Panc1 (cell line): Measurements from ENCODE around the gene EPHA10. TPM values are rescaled to one million over a fixed set of nuclear protein-coding genes. Genes with fewer than 3 reads are reported as not detected.

ENCODE experiments used
- ATAC-seq: fragments of 200-7000 bp; cut with Tn5 transposase; 2 replicates; pipeline ENCODE4 v1.9.1; 2020; ENCODE audit warnings: mild to moderate bottlenecking, moderate library complexity
- BruUV-seq: library from RNA; stranded (reverse); fragments of 400-500 nt; replicated peaks from 2 replicates; lab custom pipeline; 2021; lab: Mats Ljungman, UMichigan
- CTCF ChIA-PET: fragments of 300-600 bp; sonication (Branson Sonifier 250); formaldehyde crosslinking; loops from one replicate; lab custom pipeline; 2022; ENCODE audit warnings: antibody characterized with exemption; lab: Charles Lee
- POLR2A ChIA-PET: fragments of 300-600 bp; sonication (Branson Sonifier 250); formaldehyde crosslinking; loops from one replicate; lab custom pipeline; 2022; ENCODE audit warnings: antibody characterized with exemption; lab: Charles Lee
- DNase-seq: peaks from one replicate; pipeline ENCODE4 v3.0.0-alpha.2; 2010; ENCODE audit warnings: low read depth, low spot score
- H3K27ac ChIP-seq: 2 replicates; pipeline ENCODE4 v1.5.1; 2011; ENCODE audit warnings: mild to moderate bottlenecking, low read length, inconsistent platforms
- H3K27me3 ChIP-seq: fragments of 200-500 bp; sonication (Bioruptor generic); 2 replicates; pipeline ENCODE4 v1.6.0; 2014; ENCODE audit warnings: low read length, inconsistent platforms; ENCODE audit not compliant: control insufficient read depth, insufficient read depth
- H3K36me3 ChIP-seq: fragments of 200-500 bp; sonication (Bioruptor generic); 2 replicates; pipeline ENCODE4 v1.5.1; 2014; ENCODE audit warnings: inconsistent platforms, mild to moderate bottlenecking, low read length, moderate library complexity; ENCODE audit not compliant: control insufficient read depth, insufficient read depth
- H3K4me1 ChIP-seq: 2 replicates; pipeline ENCODE4 v1.5.1; 2011; ENCODE audit warnings: inconsistent platforms, mild to moderate bottlenecking, low read length, moderate library complexity; ENCODE audit not compliant: control insufficient read depth, insufficient read depth
- H3K4me3 ChIP-seq, 2 experiments: 2 replicates each; pipeline ENCODE4 v1.5.1; 2011 to 2012; ENCODE audit warnings: low read depth in 2 of 2, low read length in 2 of 2, mild to moderate bottlenecking in 2 of 2, inconsistent platforms in 1 of 2, moderate library complexity in 1 of 2
- H3K9me3 ChIP-seq: fragments of 200-500 bp; sonication (Bioruptor generic); 2 replicates; pipeline ENCODE4 v1.5.1; 2014; ENCODE audit warnings: low read depth, mild to moderate bottlenecking, inconsistent platforms, low read length, moderate library complexity; ENCODE audit not compliant: control insufficient read depth, insufficient read depth
- CTCF ChIP-seq: fragments of 450-650 bp; IDR thresholded peaks from 2 replicates; pipeline ENCODE4 v1.5.1; 2017; ENCODE audit warnings: mild to moderate bottlenecking
- POLR2AphosphoS5 ChIP-seq: IDR thresholded peaks from 2 replicates; pipeline ENCODE4 v1.6.1; 2012; ENCODE audit warnings: mild to moderate bottlenecking, low read depth, low read length, moderate library complexity
- SIN3A ChIP-seq: IDR thresholded peaks from 2 replicates; pipeline ENCODE4 v1.6.1; 2012; ENCODE audit warnings: low read depth, mild to moderate bottlenecking, low read length, moderate library complexity, borderline replicate concordance; ENCODE audit not compliant: insufficient read depth
- TCF7L2 ChIP-seq: IDR thresholded peaks from 2 replicates; pipeline ENCODE4 v1.6.1; 2011; ENCODE audit warnings: mild to moderate bottlenecking, low read depth, low read length, inconsistent platforms
- in situ Hi-C: cut with HindIII; loops from 2 replicates; pipeline ENCODE4 v1.10.0; 2016; ENCODE audit warnings: low sequenced_read_pairs, low pct_unique_long_range_greater_than_20kb
- intact Hi-C: fragments of 100-400 bp; cut with micrococcal nuclease; formaldehyde crosslinking; loops from one replicate; pipeline ENCODE4 v1.10.0; 2022; ENCODE audit not compliant: unreplicated experiment
- total RNA-seq: library from RNA; stranded (reverse); gene quantifications from one replicate; pipeline ENCODE4 v1.2.1, GENCODE V29; 2021; ENCODE audit not compliant: unreplicated experiment
- TF ChIP-seq, protein P1 (sequence below), 2 experiments: IDR thresholded peaks; 2 replicates each; pipeline ENCODE4 v1.6.1; 2011 to 2012; ENCODE audit warnings: low read depth in 2 of 2, control low read depth in 1 of 2, low read length in 1 of 2, mild to moderate bottlenecking in 1 of 2, moderate library complexity in 1 of 2; ENCODE audit not compliant: insufficient read depth in 1 of 2

The EPHA10 gene
- total RNA-seq, 1 experiment from 2014 or later: 2.8 TPM

- H3K4me3 ChIP-seq: no peak overlapping the region
- DNase-seq (no peak), ATAC-seq (no peak)
- in situ Hi-C loops (no loop called here), intact Hi-C loops (no loop called here)
- POLR2A ChIA-PET: interaction anchor here (0.7 kb wide), 1 partner anchor 38 kb away, joined by 4 read pairs; no protein-coding TSS in a partner anchor
- no peaks in the 10 kb centered on the region for H3K27me3 ChIP-seq
- no peaks in the 10 kb centered on the region for H3K36me3 ChIP-seq
- no peak for TF ChIP-seq CTCF
- TF ChIP-seq, protein P1, sequence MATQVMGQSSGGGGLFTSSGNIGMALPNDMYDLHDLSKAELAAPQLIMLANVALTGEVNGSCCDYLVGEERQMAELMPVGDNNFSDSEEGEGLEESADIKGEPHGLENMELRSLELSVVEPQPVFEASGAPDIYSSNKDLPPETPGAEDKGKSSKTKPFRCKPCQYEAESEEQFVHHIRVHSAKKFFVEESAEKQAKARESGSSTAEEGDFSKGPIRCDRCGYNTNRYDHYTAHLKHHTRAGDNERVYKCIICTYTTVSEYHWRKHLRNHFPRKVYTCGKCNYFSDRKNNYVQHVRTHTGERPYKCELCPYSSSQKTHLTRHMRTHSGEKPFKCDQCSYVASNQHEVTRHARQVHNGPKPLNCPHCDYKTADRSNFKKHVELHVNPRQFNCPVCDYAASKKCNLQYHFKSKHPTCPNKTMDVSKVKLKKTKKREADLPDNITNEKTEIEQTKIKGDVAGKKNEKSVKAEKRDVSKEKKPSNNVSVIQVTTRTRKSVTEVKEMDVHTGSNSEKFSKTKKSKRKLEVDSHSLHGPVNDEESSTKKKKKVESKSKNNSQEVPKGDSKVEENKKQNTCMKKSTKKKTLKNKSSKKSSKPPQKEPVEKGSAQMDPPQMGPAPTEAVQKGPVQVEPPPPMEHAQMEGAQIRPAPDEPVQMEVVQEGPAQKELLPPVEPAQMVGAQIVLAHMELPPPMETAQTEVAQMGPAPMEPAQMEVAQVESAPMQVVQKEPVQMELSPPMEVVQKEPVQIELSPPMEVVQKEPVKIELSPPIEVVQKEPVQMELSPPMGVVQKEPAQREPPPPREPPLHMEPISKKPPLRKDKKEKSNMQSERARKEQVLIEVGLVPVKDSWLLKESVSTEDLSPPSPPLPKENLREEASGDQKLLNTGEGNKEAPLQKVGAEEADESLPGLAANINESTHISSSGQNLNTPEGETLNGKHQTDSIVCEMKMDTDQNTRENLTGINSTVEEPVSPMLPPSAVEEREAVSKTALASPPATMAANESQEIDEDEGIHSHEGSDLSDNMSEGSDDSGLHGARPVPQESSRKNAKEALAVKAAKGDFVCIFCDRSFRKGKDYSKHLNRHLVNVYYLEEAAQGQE (IDR thresholded peaks at IDR 0.05; ENCODE audit: insufficient read depth in 1 of 2, low read depth in 2 of 2, low read length in 1 of 2): no peak
- TF ChIP-seq TCF7L2: no peak
- no peak for TF ChIP-seq POLR2AphosphoS5
- no peak for TF ChIP-seq SIN3A
- no peaks in the 10 kb centered on the region for H3K4me1 ChIP-seq
- CTCF ChIA-PET: interaction anchor here (0.7 kb wide), 1 partner anchor 21 kb away, joined by 6 read pairs; no protein-coding TSS in a partner anchor
- no TSS peak for BruUV-seq
- H3K27ac ChIP-seq: no peak overlapping the region
- no peaks in the 10 kb centered on the region for H3K9me3 ChIP-seq
Measured at GRCh38 chr1:37721565-37721964, 43.4 kb downstream of the EPHA10 start.

- CTCF ChIA-PET: interaction anchor here (0.5 to 0.7 kb wide), 2 partner anchors 20 to 35 kb away, joined by 5 to 6 read pairs; no protein-coding TSS in a partner anchor
Measured at GRCh38 chr1:37720231-37721130, 44.4 kb downstream of the EPHA10 start.

More at GRCh38 chr1:37720231-37721130, 44.4 kb downstream of the EPHA10 start:
- H3K36me3 ChIP-seq: no peaks in the 10 kb centered on the region
- no peaks in the 10 kb centered on the region for H3K4me1 ChIP-seq
- TF ChIP-seq TCF7L2 (no peak), SIN3A (no peak), POLR2AphosphoS5 (no peak), CTCF (no peak)
- TF ChIP-seq, protein P1 (IDR thresholded peaks at IDR 0.05; ENCODE audit: insufficient read depth in 1 of 2, low read depth in 2 of 2, low read length in 1 of 2): no peak
- POLR2A ChIA-PET: interaction anchor here (0.6 to 0.7 kb wide), 2 partner anchors 40 to 92 kb away, joined by 3 to 4 read pairs; no protein-coding TSS in a partner anchor
- DNase-seq (no peak), ATAC-seq (no peak)
- H3K9me3 ChIP-seq: no peaks in the 10 kb centered on the region
- no peak overlapping the region for H3K27ac ChIP-seq
- no peak overlapping the region for H3K4me3 ChIP-seq
- BruUV-seq: no TSS peak
- no peaks in the 10 kb centered on the region for H3K27me3 ChIP-seq
- in situ Hi-C loops (no loop called here), intact Hi-C loops (no loop called here)
